Body of pancreas (tissue), 4 donors: ENCODE data around the gene MRPL43. TPM values are rescaled to one million over a fixed set of nuclear protein-coding genes. Genes with fewer than 3 reads are reported as not detected.

Experiments
- ATAC-seq: fragments of 150-250 bp; one replicate; pipeline ENCODE4 v1.9.1; 2016
- DNase-seq, 4 donors: peaks; one replicate each; pipeline ENCODE4 v3.0.0-alpha.2; 2019
- H3K27ac ChIP-seq, 4 donors: fragments of 200-600 bp; sonication (generic); 1 replicate in 3 of 4; 2 replicates in 1 of 4; pipeline versions ENCODE4 v1.5.1 to v1.6.1; 2016 to 2019; ENCODE audit warnings: mild to moderate bottlenecking in 1 of 4, mixed read lengths in 1 of 4, moderate library complexity in 1 of 4
- H3K27me3 ChIP-seq, 2 donors: fragments of 200-600 bp; sonication (generic); one replicate each; pipeline ENCODE4 v1.6.0; 2016; ENCODE audit warnings: mild to moderate bottlenecking in 1 of 2
- H3K36me3 ChIP-seq, 2 donors: fragments of 200-600 bp; sonication (generic); replicated peaks in 1 of 2; 2 replicates each; pipeline ENCODE4 v1.5.1; 2016; ENCODE audit warnings: low read depth in 2 of 2; ENCODE audit not compliant: insufficient read depth in 1 of 2
- H3K4me1 ChIP-seq: fragments of 200-600 bp; sonication (generic); one replicate; pipeline ENCODE4 v1.6.0; 2016
- H3K4me3 ChIP-seq, 2 donors: fragments of 200-600 bp; sonication (generic); 1 replicate in 1 of 2; 2 replicates in 1 of 2; pipeline ENCODE4 v1.5.1; 2016 to 2019
- H3K9me3 ChIP-seq, 3 donors: fragments of 200-600 bp; sonication (generic); 1 replicate in 2 of 3; 2 replicates in 1 of 3; pipeline ENCODE4 v1.5.1; 2016
- CTCF ChIP-seq, 7 experiments: fragments of 450-650 bp in 4 of 7; fragments of 200-600 bp in 3 of 7; sonication (generic) in 3 of 7; IDR thresholded peaks; one replicate each; pipeline ENCODE4 v1.5.1; 2016 to 2019; ENCODE audit warnings: antibody characterized with exemption in 7 of 7
- POLR2A ChIP-seq, 3 donors: fragments of 450-650 bp; IDR thresholded peaks; one replicate each; pipeline ENCODE4 v1.6.1; 2016; ENCODE audit warnings: antibody characterized with exemption in 3 of 3, mild to moderate bottlenecking in 2 of 3
- WGBS, 2 donors: methylation state at CpG; one replicate each; pipeline ENCODE4 v1.1.5; 2017; 5-methylcytosine and 5-hydroxymethylcytosine counted together
- intact Hi-C: fragments of 100-400 bp; cut with DNase I; formaldehyde crosslinking; loops from one replicate; pipeline ENCODE4 v1.15.1; 2023
- total RNA-seq, 2 donors: library from RNA; depleted of rRNA; stranded (reverse); fragments of >200 nt; gene quantifications; one replicate each; pipeline ENCODE4 v1.1.0, GENCODE V29; 2016

MRPL43 gene
- total RNA-seq, 2 donors from 2014 or later, result 53.7 to 90.5 TPM

GRCh38 chr10:101030496-101031127, 43.3 kb upstream of the MRPL43 start:
- peaks cover 35% of the 10 kb centered on the region for H3K4me1 ChIP-seq
- H3K4me3 ChIP-seq, result no peak overlapping the region
- intact Hi-C loops, result no loop called here
- DNase-seq (no peak), ATAC-seq (no peak)
- WGBS, 2 donors, result 6 to 26% methylated on average over 14 to 24 of the region's 25 CpGs
- H3K27ac ChIP-seq, result peak overlapping the region in 2 of 4 donors; percentile 85 to 89
- H3K9me3 ChIP-seq, result no peaks in the 10 kb centered on the region
- H3K27me3 ChIP-seq, result no peaks in the 10 kb centered on the region
- H3K36me3 ChIP-seq, result no peaks in the 10 kb centered on the region
- TF ChIP-seq CTCF (IDR thresholded peaks at IDR 0.05) (peak in 1 of 7 experiments; percentile 9), POLR2A (IDR thresholded peaks at IDR 0.05) (no peak)

DNA sequence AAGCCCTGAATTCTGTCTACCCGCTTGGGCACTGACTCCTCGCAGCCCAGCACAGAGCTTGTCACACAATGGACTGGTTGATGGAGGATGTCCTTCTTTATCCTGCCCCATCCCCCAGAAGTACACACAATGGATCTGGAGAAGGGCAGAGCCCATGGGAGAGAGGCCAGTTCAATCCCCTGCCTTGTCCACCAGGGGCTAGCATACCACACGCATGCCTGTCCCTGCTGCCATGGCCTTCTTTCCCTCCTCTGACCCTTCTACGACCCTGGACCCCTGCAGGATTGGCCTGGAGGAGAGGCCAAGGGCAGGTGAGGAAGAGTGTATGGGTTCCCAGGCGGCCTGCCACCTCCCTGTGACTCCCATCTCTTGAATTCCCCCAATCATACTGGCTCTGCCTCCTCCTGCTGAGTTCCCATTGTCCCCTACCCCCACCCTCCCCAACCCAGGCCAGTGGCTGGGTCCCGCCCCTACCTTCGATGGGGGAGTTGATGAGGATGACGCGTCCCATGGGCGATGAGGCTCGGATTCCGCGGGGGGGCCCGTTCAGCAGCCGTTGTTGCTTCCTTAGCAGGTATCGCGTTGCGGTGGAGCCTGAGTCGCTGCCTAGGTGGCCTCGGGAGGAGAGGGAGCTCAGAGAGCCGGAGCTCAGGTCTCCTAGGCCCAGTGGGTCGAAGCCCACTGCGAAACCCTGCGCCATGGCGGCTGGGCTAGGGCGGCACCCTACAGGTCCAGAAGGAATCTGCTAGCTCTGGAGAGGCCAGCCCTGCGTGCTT, 42.4 kb upstream of the MRPL43 start:
- H3K4me3 ChIP-seq, result no peak overlapping the region
- H3K9me3 ChIP-seq, result no peaks in the 10 kb centered on the region
- 63 to 65% methylated on average over 9 to 27 of the region's 27 CpGs for WGBS, 2 donors
- no peaks in the 10 kb centered on the region for H3K36me3 ChIP-seq
- intact Hi-C loops, result no loop called here
- peaks cover 35% of the 10 kb centered on the region for H3K4me1 ChIP-seq
- H3K27ac ChIP-seq, result no peak overlapping the region
- no peaks in the 10 kb centered on the region for H3K27me3 ChIP-seq
- TF ChIP-seq POLR2A (IDR thresholded peaks at IDR 0.05) (no peak), CTCF (IDR thresholded peaks at IDR 0.05) (no peak)
- no peak for ATAC-seq
- DNase-seq, result no peak

GRCh38 chr10:101028446-101029337, 41.4 kb upstream of the MRPL43 start:
- Histone ChIP-seq H3K4me1 (peaks cover 30% of the 10 kb centered on the region), H3K27ac (no peak overlapping the region), H3K27me3 (no peaks in the 10 kb centered on the region), H3K36me3 (no peaks in the 10 kb centered on the region), H3K9me3 (no peaks in the 10 kb centered on the region), H3K4me3 (no peak overlapping the region)
- 71% methylated on average over 7 of the region's 7 CpGs for WGBS, 2 donors
- DNase-seq (no peak), ATAC-seq (no peak)
- intact Hi-C loops, result no loop called here
- TF ChIP-seq CTCF (IDR thresholded peaks at IDR 0.05) (no peak), POLR2A (IDR thresholded peaks at IDR 0.05) (no peak)

GRCh38 chr10:101027106-101027720, 39.9 kb upstream of the MRPL43 start:
- Histone ChIP-seq H3K27ac (no peak overlapping the region), H3K9me3 (no peaks in the 10 kb centered on the region), H3K4me1 (peaks cover 15% of the 10 kb centered on the region), H3K4me3 (no peak overlapping the region), H3K27me3 (no peaks in the 10 kb centered on the region), H3K36me3 (no peaks in the 10 kb centered on the region)
- TF ChIP-seq POLR2A (IDR thresholded peaks at IDR 0.05), result no peak
- TF ChIP-seq CTCF (IDR thresholded peaks at IDR 0.05), result no peak
- ATAC-seq, result no peak
- intact Hi-C loops, result no loop called here
- WGBS, 2 donors, result 75 to 84% methylated on average over 10 of the region's 10 CpGs
- DNase-seq, result no peak
